ENCODE measurements around the gene UNC5C. TPM values are rescaled to one million over a fixed set of nuclear protein-coding genes. Genes with fewer than 3 reads are reported as not detected.
A peak's percentile ranks its signal among the peaks of the same experiment; 100 is the strongest.

UNC5C gene
- total and polyA plus RNA-seq, 5 donors from 2014 or later, result 0.01 to 0.13 TPM; not detected in 3

GRCh38 chr4:95188701-95189370 lies 359.9 kb downstream of the UNC5C start:
- no peaks in the 10 kb centered on the region for H3K4me1 ChIP-seq (ENCODE audit: control insufficient read depth, insufficient read depth, low read length, poor library complexity, severe bottlenecking)
- no peak overlapping the region for H3K4me3 ChIP-seq (ENCODE audit: low read depth, low read length)
- Mint-ChIP-seq H3K4me1 (peaks cover 4 to 44% (median 13%) of the 10 kb centered on the region in 4 donors), H3K4me3 (peak overlapping the region in 2 of 4 donors; percentile 8 to 36), H3K27ac (peak overlapping the region; percentile 82 to 89 (median 82)), H3K36me3 (no peaks in the 10 kb centered on the region), H3K9me3 (peaks cover 0 to 2% (median 0%) of the 10 kb centered on the region in 7 donors), H3K27me3 (no peaks in the 10 kb centered on the region)
- peak overlapping the region; percentile 11 for H3K27ac ChIP-seq (ENCODE audit: insufficient read depth, low read length, poor library complexity, severe bottlenecking)
- no peaks in the 10 kb centered on the region for H3K27me3 ChIP-seq (ENCODE audit: control insufficient read depth, insufficient read depth, low read length)
- no peaks in the 10 kb centered on the region for H3K36me3 ChIP-seq (ENCODE audit: control insufficient read depth, insufficient read depth, low read length)
- DNase-seq (peak in 1 of 3 donors; percentile 69), ATAC-seq (ENCODE audit: low read depth in 2 of 2) (peak in 1 of 2 donors; percentile 25)
- H3K9me3 ChIP-seq (ENCODE audit: control insufficient read depth in 2 of 2, low read length in 2 of 2), result no peaks in the 10 kb centered on the region

GRCh38 chr4:95186666-95187065 lies 362.1 kb downstream of the UNC5C start:
- H3K36me3 Mint-ChIP-seq, result no peaks in the 10 kb centered on the region
- Histone ChIP-seq H3K36me3 (ENCODE audit: control insufficient read depth, insufficient read depth, low read length) (no peaks in the 10 kb centered on the region), H3K4me1 (ENCODE audit: control insufficient read depth, insufficient read depth, low read length, poor library complexity, severe bottlenecking) (no peaks in the 10 kb centered on the region), H3K27me3 (ENCODE audit: control insufficient read depth, insufficient read depth, low read length) (no peaks in the 10 kb centered on the region), H3K4me3 (ENCODE audit: low read depth, low read length) (no peak overlapping the region), H3K9me3 (ENCODE audit: control insufficient read depth in 2 of 2, low read length in 2 of 2) (no peaks in the 10 kb centered on the region), H3K27ac (ENCODE audit: insufficient read depth, low read length, poor library complexity, severe bottlenecking) (no peak overlapping the region)
- no peak overlapping the region for H3K4me3 Mint-ChIP-seq
- DNase-seq (no peak), ATAC-seq (ENCODE audit: low read depth in 2 of 2) (no peak)
- H3K9me3 Mint-ChIP-seq, result peaks cover 0 to 3% (median 0%) of the 10 kb centered on the region in 7 donors
- peak overlapping the region in 1 of 3 donors; percentile 17 for H3K27ac Mint-ChIP-seq
- H3K4me1 Mint-ChIP-seq, result peaks cover 4 to 29% (median 11%) of the 10 kb centered on the region in 4 donors
- H3K27me3 Mint-ChIP-seq, result no peaks in the 10 kb centered on the region

- H3K4me1 Mint-ChIP-seq, result peaks cover 0 to 9% (median 3%) of the 10 kb centered on the region in 4 donors
- no peaks in the 10 kb centered on the region for H3K36me3 Mint-ChIP-seq
- Histone ChIP-seq H3K36me3 (ENCODE audit: control insufficient read depth, insufficient read depth, low read length) (no peaks in the 10 kb centered on the region), H3K27ac (ENCODE audit: insufficient read depth, low read length, poor library complexity, severe bottlenecking) (no peak overlapping the region), H3K4me3 (ENCODE audit: low read depth, low read length) (no peak overlapping the region), H3K9me3 (ENCODE audit: control insufficient read depth in 2 of 2, low read length in 2 of 2) (no peaks in the 10 kb centered on the region), H3K27me3 (ENCODE audit: control insufficient read depth, insufficient read depth, low read length) (no peaks in the 10 kb centered on the region), H3K4me1 (ENCODE audit: control insufficient read depth, insufficient read depth, low read length, poor library complexity, severe bottlenecking) (no peaks in the 10 kb centered on the region)
- no peak overlapping the region for H3K4me3 Mint-ChIP-seq
- no peaks in the 10 kb centered on the region for H3K27me3 Mint-ChIP-seq
- DNase-seq (no peak), ATAC-seq (ENCODE audit: low read depth in 2 of 2) (no peak)
- H3K9me3 Mint-ChIP-seq, result peaks cover 0 to 3% (median 0%) of the 10 kb centered on the region in 7 donors
- no peak overlapping the region for H3K27ac Mint-ChIP-seq
These were observed 364.9 kb downstream of the UNC5C start for GRCh38 chr4:95183656-95184408.

GRCh38 chr4:95181996-95182306 lies 366.8 kb downstream of the UNC5C start:
- Histone ChIP-seq H3K36me3 (ENCODE audit: control insufficient read depth, insufficient read depth, low read length) (no peaks in the 10 kb centered on the region), H3K27me3 (ENCODE audit: control insufficient read depth, insufficient read depth, low read length) (no peaks in the 10 kb centered on the region), H3K9me3 (ENCODE audit: control insufficient read depth in 2 of 2, low read length in 2 of 2) (no peaks in the 10 kb centered on the region), H3K4me3 (ENCODE audit: low read depth, low read length) (no peak overlapping the region), H3K4me1 (ENCODE audit: control insufficient read depth, insufficient read depth, low read length, poor library complexity, severe bottlenecking) (no peaks in the 10 kb centered on the region), H3K27ac (ENCODE audit: insufficient read depth, low read length, poor library complexity, severe bottlenecking) (no peak overlapping the region)
- no peaks in the 10 kb centered on the region for H3K36me3 Mint-ChIP-seq
- H3K27ac Mint-ChIP-seq, result peak overlapping the region in 1 of 3 donors; percentile 33
- no peak for ATAC-seq (ENCODE audit: low read depth in 2 of 2)
- no peak for DNase-seq
- H3K4me1 Mint-ChIP-seq, result no peaks in the 10 kb centered on the region
- peaks cover 4% of the 10 kb centered on the region for H3K27me3 Mint-ChIP-seq
- H3K9me3 Mint-ChIP-seq, result peaks cover 0 to 5% (median 0%) of the 10 kb centered on the region in 7 donors
- H3K4me3 Mint-ChIP-seq, result no peak overlapping the region

- peak overlapping the region in 2 of 3 donors; percentile 11 to 33 for H3K27ac Mint-ChIP-seq
- no peaks in the 10 kb centered on the region for H3K36me3 Mint-ChIP-seq
- H3K4me1 Mint-ChIP-seq, result no peaks in the 10 kb centered on the region
- H3K27me3 ChIP-seq (ENCODE audit: control insufficient read depth, insufficient read depth, low read length), result no peaks in the 10 kb centered on the region
- no peaks in the 10 kb centered on the region for H3K4me1 ChIP-seq (ENCODE audit: control insufficient read depth, insufficient read depth, low read length, poor library complexity, severe bottlenecking)
- no peak overlapping the region for H3K4me3 Mint-ChIP-seq
- no peak overlapping the region for H3K4me3 ChIP-seq (ENCODE audit: low read depth, low read length)
- H3K9me3 ChIP-seq (ENCODE audit: control insufficient read depth in 2 of 2, low read length in 2 of 2), result no peaks in the 10 kb centered on the region
- no peak overlapping the region for H3K27ac ChIP-seq (ENCODE audit: insufficient read depth, low read length, poor library complexity, severe bottlenecking)
- peaks cover 4% of the 10 kb centered on the region for H3K27me3 Mint-ChIP-seq
- DNase-seq (no peak), ATAC-seq (ENCODE audit: low read depth in 2 of 2) (no peak)
- peaks cover 0 to 5% (median 0%) of the 10 kb centered on the region in 7 donors for H3K9me3 Mint-ChIP-seq
- no peaks in the 10 kb centered on the region for H3K36me3 ChIP-seq (ENCODE audit: control insufficient read depth, insufficient read depth, low read length)
These were observed 367.4 kb downstream of the UNC5C start for GRCh38 chr4:95181243-95181995.

GRCh38 chr4:95180531-95181242 lies 368.1 kb downstream of the UNC5C start:
- Mint-ChIP-seq H3K4me3 (no peak overlapping the region), H3K27ac (no peak overlapping the region), H3K36me3 (no peaks in the 10 kb centered on the region), H3K4me1 (no peaks in the 10 kb centered on the region), H3K27me3 (peaks cover 4% of the 10 kb centered on the region), H3K9me3 (peaks cover 0 to 5% (median 0%) of the 10 kb centered on the region in 7 donors)
- no peaks in the 10 kb centered on the region for H3K9me3 ChIP-seq (ENCODE audit: control insufficient read depth in 2 of 2, low read length in 2 of 2)
- H3K4me3 ChIP-seq (ENCODE audit: low read depth, low read length), result no peak overlapping the region
- no peaks in the 10 kb centered on the region for H3K4me1 ChIP-seq (ENCODE audit: control insufficient read depth, insufficient read depth, low read length, poor library complexity, severe bottlenecking)
- ATAC-seq (ENCODE audit: low read depth in 2 of 2) (no peak), DNase-seq (no peak)
- H3K27me3 ChIP-seq (ENCODE audit: control insufficient read depth, insufficient read depth, low read length), result no peaks in the 10 kb centered on the region
- H3K36me3 ChIP-seq (ENCODE audit: control insufficient read depth, insufficient read depth, low read length), result no peaks in the 10 kb centered on the region
- no peak overlapping the region for H3K27ac ChIP-seq (ENCODE audit: insufficient read depth, low read length, poor library complexity, severe bottlenecking)

- H3K4me3 ChIP-seq (ENCODE audit: low read depth, low read length), result no peak overlapping the region
These were observed 369.8 kb downstream of the UNC5C start for GRCh38 chr4:95178938-95179337.

More at GRCh38 chr4:95178938-95179337, 369.8 kb downstream of the UNC5C start:
- H3K27me3 ChIP-seq (ENCODE audit: control insufficient read depth, insufficient read depth, low read length), result no peaks in the 10 kb centered on the region
- Mint-ChIP-seq H3K9me3 (peaks cover 0 to 5% (median 0%) of the 10 kb centered on the region in 7 donors), H3K27ac (no peak overlapping the region), H3K4me1 (no peaks in the 10 kb centered on the region), H3K36me3 (peaks cover 4% of the 10 kb centered on the region), H3K27me3 (peaks cover 4% of the 10 kb centered on the region), H3K4me3 (no peak overlapping the region)
- ATAC-seq (ENCODE audit: low read depth in 2 of 2) (no peak), DNase-seq (no peak)
- H3K9me3 ChIP-seq (ENCODE audit: control insufficient read depth in 2 of 2, low read length in 2 of 2), result no peaks in the 10 kb centered on the region
- no peaks in the 10 kb centered on the region for H3K36me3 ChIP-seq (ENCODE audit: control insufficient read depth, insufficient read depth, low read length)
- no peak overlapping the region for H3K27ac ChIP-seq (ENCODE audit: insufficient read depth, low read length, poor library complexity, severe bottlenecking)
- no peaks in the 10 kb centered on the region for H3K4me1 ChIP-seq (ENCODE audit: control insufficient read depth, insufficient read depth, low read length, poor library complexity, severe bottlenecking)
